ENCODE results near the gene RALGPS2.
A peak's percentile ranks its signal among the peaks of the same experiment; 100 is the strongest.

RALGPS2 gene

GRCh38 chr1:178693366-178693765 is 31.7 kb upstream of the RALGPS2 start:
- no peak overlapping the region for H3K27ac Mint-ChIP-seq (ENCODE audit: low read depth)
- no peak for DNase-seq (ENCODE audit: low spot score in 2 of 2)
- no peaks in the 10 kb centered on the region for H3K4me1 Mint-ChIP-seq
- H3K36me3 Mint-ChIP-seq (ENCODE audit: insufficient read depth), result no peaks in the 10 kb centered on the region
- H3K9me3 Mint-ChIP-seq, result no peaks in the 10 kb centered on the region
- no peak overlapping the region for H3K4me3 Mint-ChIP-seq
- no peaks in the 10 kb centered on the region for H3K27me3 Mint-ChIP-seq
- ATAC-seq (replicated peaks; ENCODE audit: extremely low read depth, poor library complexity, severe bottlenecking), result no peak

DNA sequence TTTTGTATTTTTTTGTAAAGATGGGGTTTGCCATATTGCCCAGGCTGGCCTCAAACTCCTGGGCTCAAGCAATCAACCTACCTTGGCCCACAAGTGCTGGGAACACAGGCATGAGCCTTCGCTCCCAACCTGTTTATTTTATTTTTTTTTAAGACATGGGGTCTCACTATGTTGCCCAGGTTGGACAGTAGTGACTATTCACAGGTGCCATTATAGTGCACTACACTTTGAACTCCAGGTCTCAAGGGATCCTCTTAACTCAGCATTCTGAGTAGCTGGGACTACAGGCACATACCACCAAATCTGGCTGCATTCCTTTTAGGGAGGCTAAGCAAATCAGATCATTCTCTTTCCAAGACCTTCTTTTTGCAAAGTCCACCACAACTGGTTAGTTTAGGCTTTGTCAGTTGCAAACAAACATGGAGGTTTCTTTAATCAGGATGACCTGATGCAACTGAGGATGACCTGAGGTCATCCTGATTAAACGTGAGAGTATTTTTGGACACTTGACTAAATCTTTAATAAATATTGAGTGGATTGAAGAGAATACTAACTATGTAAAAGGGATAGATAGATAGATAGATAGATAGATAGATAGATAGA is 30.0 kb upstream of the RALGPS2 start:
- H3K27me3 Mint-ChIP-seq, result peaks cover 4% of the 10 kb centered on the region

GRCh38 chr1:178702146-178702545 is 22.9 kb upstream of the RALGPS2 start:
- Mint-ChIP-seq H3K36me3 (ENCODE audit: insufficient read depth) (no peaks in the 10 kb centered on the region), H3K27me3 (peaks cover 38% of the 10 kb centered on the region), H3K4me1 (no peaks in the 10 kb centered on the region), H3K4me3 (no peak overlapping the region), H3K27ac (ENCODE audit: low read depth) (no peak overlapping the region), H3K9me3 (no peaks in the 10 kb centered on the region)
- DNase-seq (ENCODE audit: low spot score in 2 of 2) (no peak), ATAC-seq (replicated peaks; ENCODE audit: extremely low read depth, poor library complexity, severe bottlenecking) (no peak)

More for the DNA sequence above, 30.0 kb upstream of the RALGPS2 start:
- H3K36me3 Mint-ChIP-seq (ENCODE audit: insufficient read depth), result no peaks in the 10 kb centered on the region
- H3K4me1 Mint-ChIP-seq, result no peaks in the 10 kb centered on the region
- no peaks in the 10 kb centered on the region for H3K9me3 Mint-ChIP-seq
- H3K4me3 Mint-ChIP-seq, result no peak overlapping the region
- H3K27ac Mint-ChIP-seq (ENCODE audit: low read depth), result no peak overlapping the region
- no peak for ATAC-seq (replicated peaks; ENCODE audit: extremely low read depth, poor library complexity, severe bottlenecking)
- no peak for DNase-seq (ENCODE audit: low spot score in 2 of 2)

- no peak overlapping the region for H3K27ac Mint-ChIP-seq (ENCODE audit: low read depth)
- no peaks in the 10 kb centered on the region for H3K9me3 Mint-ChIP-seq
- DNase-seq (ENCODE audit: low spot score in 2 of 2) (no peak), ATAC-seq (replicated peaks; ENCODE audit: extremely low read depth, poor library complexity, severe bottlenecking) (no peak)
- no peaks in the 10 kb centered on the region for H3K4me1 Mint-ChIP-seq
- no peak overlapping the region for H3K4me3 Mint-ChIP-seq
- peaks cover 51% of the 10 kb centered on the region for H3K27me3 Mint-ChIP-seq
- H3K36me3 Mint-ChIP-seq (ENCODE audit: insufficient read depth), result no peaks in the 10 kb centered on the region
These were observed 20.2 kb upstream of the RALGPS2 start for GRCh38 chr1:178704833-178705232.

GRCh38 chr1:178706432-178706831 is 18.6 kb upstream of the RALGPS2 start:
- no peak overlapping the region for H3K4me3 Mint-ChIP-seq
- no peaks in the 10 kb centered on the region for H3K4me1 Mint-ChIP-seq
- H3K27me3 Mint-ChIP-seq, result peaks cover 48% of the 10 kb centered on the region
- no peak overlapping the region for H3K27ac Mint-ChIP-seq (ENCODE audit: low read depth)
- H3K36me3 Mint-ChIP-seq (ENCODE audit: insufficient read depth), result no peaks in the 10 kb centered on the region
- ATAC-seq (replicated peaks; ENCODE audit: extremely low read depth, poor library complexity, severe bottlenecking), result no peak
- no peak for DNase-seq (ENCODE audit: low spot score in 2 of 2)
- no peaks in the 10 kb centered on the region for H3K9me3 Mint-ChIP-seq

GRCh38 chr1:178713259-178713658 is 11.8 kb upstream of the RALGPS2 start:
- no peaks in the 10 kb centered on the region for H3K4me1 Mint-ChIP-seq
- no peak overlapping the region for H3K4me3 Mint-ChIP-seq
- DNase-seq (ENCODE audit: low spot score in 2 of 2), result no peak
- no peak for ATAC-seq (replicated peaks; ENCODE audit: extremely low read depth, poor library complexity, severe bottlenecking)
- H3K9me3 Mint-ChIP-seq, result no peaks in the 10 kb centered on the region
- peaks cover 62% of the 10 kb centered on the region for H3K27me3 Mint-ChIP-seq
- H3K27ac Mint-ChIP-seq (ENCODE audit: low read depth), result no peak overlapping the region
- H3K36me3 Mint-ChIP-seq (ENCODE audit: insufficient read depth), result no peaks in the 10 kb centered on the region

DNA sequence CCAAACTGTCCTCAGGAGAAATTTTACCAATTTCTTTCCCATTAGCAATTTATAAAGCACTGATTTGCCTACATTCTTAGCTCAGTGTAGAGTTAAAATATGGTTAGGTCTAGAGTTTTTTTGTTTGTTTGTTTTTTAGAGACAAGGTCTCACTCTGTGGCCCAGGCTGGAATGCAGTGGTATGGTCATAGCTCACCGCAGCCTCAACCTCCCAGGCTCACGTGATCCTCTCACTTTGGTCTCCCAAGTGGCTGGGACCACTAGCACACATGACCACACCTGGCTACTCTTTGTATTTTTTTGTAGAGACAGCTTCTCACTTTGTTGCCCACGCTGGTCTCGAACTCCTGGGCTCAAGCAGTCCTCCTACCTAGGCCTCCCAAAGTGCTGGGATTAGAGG is 10.6 kb upstream of the RALGPS2 start:
- H3K4me3 Mint-ChIP-seq, result no peak overlapping the region
- no peaks in the 10 kb centered on the region for H3K36me3 Mint-ChIP-seq (ENCODE audit: insufficient read depth)
- DNase-seq (ENCODE audit: low spot score in 2 of 2) (no peak), ATAC-seq (replicated peaks; ENCODE audit: extremely low read depth, poor library complexity, severe bottlenecking) (no peak)
- H3K27me3 Mint-ChIP-seq, result peaks cover 52% of the 10 kb centered on the region
- H3K4me1 Mint-ChIP-seq, result no peaks in the 10 kb centered on the region
- no peaks in the 10 kb centered on the region for H3K9me3 Mint-ChIP-seq
- H3K27ac Mint-ChIP-seq (ENCODE audit: low read depth), result no peak overlapping the region

DNA sequence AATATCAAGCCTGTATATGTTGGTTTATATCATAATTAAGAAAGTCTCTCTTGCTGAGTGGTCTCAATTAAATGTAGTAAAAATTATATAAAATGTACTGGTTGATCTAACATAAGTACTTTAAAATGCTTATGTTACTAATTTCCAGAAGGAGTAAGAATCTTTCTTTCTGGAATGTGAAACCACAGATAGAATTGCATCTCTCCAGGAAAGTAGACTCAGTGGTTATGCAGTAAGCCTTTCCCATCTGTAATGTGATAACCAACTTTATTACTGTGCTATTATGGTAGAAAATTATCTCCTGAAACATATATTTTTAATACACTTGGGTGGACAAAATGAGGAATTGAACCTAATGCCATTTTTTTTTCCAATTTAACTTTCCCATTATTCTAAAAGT is 8.9 kb upstream of the RALGPS2 start:
- Mint-ChIP-seq H3K27me3 (peaks cover 39% of the 10 kb centered on the region), H3K9me3 (no peaks in the 10 kb centered on the region), H3K4me3 (no peak overlapping the region), H3K36me3 (ENCODE audit: insufficient read depth) (no peaks in the 10 kb centered on the region), H3K4me1 (no peaks in the 10 kb centered on the region), H3K27ac (ENCODE audit: low read depth) (no peak overlapping the region)
- ATAC-seq (replicated peaks; ENCODE audit: extremely low read depth, poor library complexity, severe bottlenecking) (no peak), DNase-seq (ENCODE audit: low spot score in 2 of 2) (no peak)

GRCh38 chr1:178718520-178718919 is 6.5 kb upstream of the RALGPS2 start:
- Mint-ChIP-seq H3K27ac (ENCODE audit: low read depth) (no peak overlapping the region), H3K27me3 (peaks cover 21% of the 10 kb centered on the region), H3K36me3 (ENCODE audit: insufficient read depth) (no peaks in the 10 kb centered on the region), H3K4me3 (no peak overlapping the region), H3K9me3 (no peaks in the 10 kb centered on the region), H3K4me1 (no peaks in the 10 kb centered on the region)
- no peak for DNase-seq (ENCODE audit: low spot score in 2 of 2)
- ATAC-seq (replicated peaks; ENCODE audit: extremely low read depth, poor library complexity, severe bottlenecking), result no peak

GRCh38 chr1:178723546-178723945 is 1.5 kb upstream of the RALGPS2 start:
- no peaks in the 10 kb centered on the region for H3K36me3 Mint-ChIP-seq (ENCODE audit: insufficient read depth)
- DNase-seq (ENCODE audit: low spot score in 2 of 2) (no peak), ATAC-seq (replicated peaks; ENCODE audit: extremely low read depth, poor library complexity, severe bottlenecking) (no peak)
- H3K4me1 Mint-ChIP-seq, result peaks cover 8% of the 10 kb centered on the region
- H3K27me3 Mint-ChIP-seq, result peaks cover 37% of the 10 kb centered on the region
- no peaks in the 10 kb centered on the region for H3K9me3 Mint-ChIP-seq
- no peak overlapping the region for H3K27ac Mint-ChIP-seq (ENCODE audit: low read depth)
- peak overlapping the region; percentile 70 for H3K4me3 Mint-ChIP-seq

- Mint-ChIP-seq H3K27ac (ENCODE audit: low read depth) (no peak overlapping the region), H3K36me3 (ENCODE audit: insufficient read depth) (no peaks in the 10 kb centered on the region)
These were observed 692 bp upstream of the RALGPS2 start for GRCh38 chr1:178724376-178724727.

DNA sequence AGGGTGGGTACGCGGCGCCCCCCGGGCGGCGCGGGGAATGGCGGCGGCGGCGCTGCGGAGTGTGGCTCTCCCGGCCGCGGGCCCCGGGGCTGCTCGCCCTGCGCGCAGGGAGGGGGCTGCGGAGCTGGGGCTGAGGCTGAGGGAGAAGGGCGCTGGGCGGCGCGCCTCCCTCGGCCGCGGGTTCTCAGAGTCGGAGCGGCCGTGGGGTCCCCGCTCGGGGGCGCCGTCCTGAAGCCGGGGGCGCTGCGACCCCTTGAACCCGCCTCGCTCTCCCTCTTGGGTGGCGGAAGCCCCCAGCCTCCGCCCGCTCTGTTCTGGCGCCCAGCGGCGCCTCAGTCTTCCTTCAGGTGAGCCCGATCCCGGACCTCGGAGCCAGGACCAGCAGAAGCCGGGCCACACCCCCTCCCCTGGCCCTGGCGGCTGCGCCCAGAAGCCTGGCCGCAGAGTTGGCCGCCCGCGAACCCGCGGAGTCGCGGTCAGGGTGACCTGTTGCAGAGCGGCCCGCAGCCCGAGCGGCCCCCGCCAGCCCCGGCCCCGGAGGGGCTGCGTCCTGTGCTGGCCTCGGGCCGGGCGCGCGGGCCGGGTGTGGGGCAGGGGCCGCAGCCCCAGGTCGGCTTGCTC is 532 bp downstream of the RALGPS2 start:
- DNase-seq (ENCODE audit: low spot score in 2 of 2), result no peak
- H3K36me3 Mint-ChIP-seq (ENCODE audit: insufficient read depth), result peaks cover 1% of the 10 kb centered on the region
- ATAC-seq (replicated peaks; ENCODE audit: extremely low read depth, poor library complexity, severe bottlenecking), result peak; percentile 19
- peaks cover 8% of the 10 kb centered on the region for H3K4me1 Mint-ChIP-seq
- no peak overlapping the region for H3K27ac Mint-ChIP-seq (ENCODE audit: low read depth)
- H3K27me3 Mint-ChIP-seq, result peaks cover 54% of the 10 kb centered on the region
- H3K4me3 Mint-ChIP-seq, result peak overlapping the region; percentile 70
- H3K9me3 Mint-ChIP-seq, result no peaks in the 10 kb centered on the region

More at GRCh38 chr1:178724376-178724727, 692 bp upstream of the RALGPS2 start:
- Mint-ChIP-seq H3K27me3 (peaks cover 45% of the 10 kb centered on the region), H3K4me1 (peaks cover 8% of the 10 kb centered on the region), H3K9me3 (no peaks in the 10 kb centered on the region), H3K4me3 (peak overlapping the region; percentile 70)
- ATAC-seq (replicated peaks; ENCODE audit: extremely low read depth, poor library complexity, severe bottlenecking) (no peak), DNase-seq (ENCODE audit: low spot score in 2 of 2) (no peak)

DNA sequence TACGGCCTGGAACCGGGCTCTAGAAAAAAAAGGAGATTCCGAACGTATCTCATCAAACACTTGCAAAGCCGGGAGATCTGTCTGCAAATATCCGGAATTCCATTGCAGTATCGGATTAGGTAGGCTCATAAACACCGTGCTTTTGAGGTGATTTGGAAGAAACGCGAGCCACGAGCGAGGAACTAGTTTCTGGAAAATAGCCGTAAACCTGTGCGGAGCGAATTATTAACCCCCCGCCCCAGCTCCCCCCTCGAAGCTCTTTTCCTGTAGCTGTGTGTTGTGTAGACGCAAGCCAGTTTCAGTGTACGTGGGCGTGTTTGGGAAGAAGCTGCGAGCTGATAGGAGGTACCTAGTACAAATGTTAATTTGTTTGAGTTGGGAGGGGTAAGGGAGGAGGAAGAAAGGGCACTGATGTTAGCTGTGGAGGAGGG is 1.1 kb downstream of the RALGPS2 start:
- Mint-ChIP-seq H3K27me3 (peaks cover 55% of the 10 kb centered on the region), H3K9me3 (no peaks in the 10 kb centered on the region), H3K27ac (ENCODE audit: low read depth) (no peak overlapping the region), H3K36me3 (ENCODE audit: insufficient read depth) (peaks cover 2% of the 10 kb centered on the region), H3K4me1 (peaks cover 8% of the 10 kb centered on the region), H3K4me3 (peak overlapping the region; percentile 70)
- ATAC-seq (replicated peaks; ENCODE audit: extremely low read depth, poor library complexity, severe bottlenecking) (peak; percentile 57), DNase-seq (ENCODE audit: low spot score in 2 of 2) (no peak)

Data from central memory CD8-positive, alpha-beta T cell (primary cell).